GM18868 (cell line): ENCODE measurements around the gene DCK.

Source experiments
- ATAC-seq: cut with Tn5 transposase; IDR thresholded peaks from one replicate; pipeline ENCODE4 v1.9.1; 2021; ENCODE audit warnings: mild to moderate bottlenecking, moderate library complexity; ENCODE audit not compliant: unreplicated experiment

The DCK gene

DNA sequence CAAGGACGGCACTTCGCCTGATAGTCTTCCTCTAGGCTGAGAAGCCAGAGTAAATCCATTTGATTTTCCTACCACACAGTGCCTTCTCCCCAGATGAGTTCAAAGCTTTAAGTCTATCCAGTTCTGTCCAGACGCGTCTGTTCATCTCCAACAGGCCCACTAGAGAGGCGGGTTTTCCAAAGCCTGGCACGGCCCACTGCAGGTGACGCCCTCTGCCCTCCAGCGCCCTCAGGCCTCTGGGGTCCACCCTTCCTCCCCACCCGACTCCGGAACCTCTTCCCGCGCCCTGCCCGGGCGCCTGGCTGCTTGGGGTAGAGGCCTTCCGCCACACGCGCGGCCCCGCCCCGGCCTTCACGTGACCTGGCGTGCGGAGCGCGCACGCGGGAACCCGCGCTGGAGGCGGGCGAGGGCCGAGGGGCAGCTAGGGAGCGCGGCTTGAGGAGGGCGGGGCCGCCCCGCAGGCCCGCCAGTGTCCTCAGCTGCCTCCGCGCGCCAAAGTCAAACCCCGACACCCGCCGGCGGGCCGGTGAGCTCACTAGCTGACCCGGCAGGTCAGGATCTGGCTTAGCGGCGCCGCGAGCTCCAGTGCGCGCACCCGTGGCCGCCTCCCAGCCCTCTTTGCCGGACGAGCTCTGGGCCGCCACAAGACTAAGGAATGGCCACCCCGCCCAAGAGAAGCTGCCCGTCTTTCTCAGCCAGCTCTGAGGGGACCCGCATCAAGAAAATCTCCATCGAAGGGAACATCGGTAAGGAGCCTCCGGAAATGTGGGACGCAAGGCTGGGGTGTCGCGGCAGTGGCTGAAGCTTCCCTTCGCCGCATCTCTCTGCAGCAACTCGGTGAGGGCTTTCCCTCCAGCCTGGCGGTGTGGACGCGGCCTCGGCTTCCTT is at the start of gene DCK:
Gene DCK, plus strand, starts transcription at position 469 of the 888 bp plus-strand sequence. Its CDS starts 187 bp downstream, at position 656.
- peak; percentile 82 for ATAC-seq

DNA sequence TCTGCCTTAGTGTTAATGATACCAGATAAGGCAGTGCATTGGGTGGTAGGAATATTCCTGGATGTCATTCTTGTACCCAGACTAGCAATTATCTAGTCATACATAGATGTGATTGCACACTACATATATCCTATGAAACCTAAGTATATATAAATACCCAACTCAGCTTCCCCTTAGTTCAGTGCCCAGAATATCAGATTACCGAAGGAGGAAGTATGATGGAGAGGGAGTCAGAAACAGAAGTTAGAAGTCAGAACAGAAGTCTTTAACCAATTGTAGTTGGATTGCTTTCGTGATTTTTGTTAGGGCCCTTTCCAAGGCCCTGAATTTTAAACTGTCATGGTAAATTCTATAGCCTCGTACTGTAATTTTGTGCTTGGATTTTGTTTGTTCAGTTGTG is 48.4 kb upstream of the DCK start:
- ATAC-seq = peak; percentile 69

DNA sequence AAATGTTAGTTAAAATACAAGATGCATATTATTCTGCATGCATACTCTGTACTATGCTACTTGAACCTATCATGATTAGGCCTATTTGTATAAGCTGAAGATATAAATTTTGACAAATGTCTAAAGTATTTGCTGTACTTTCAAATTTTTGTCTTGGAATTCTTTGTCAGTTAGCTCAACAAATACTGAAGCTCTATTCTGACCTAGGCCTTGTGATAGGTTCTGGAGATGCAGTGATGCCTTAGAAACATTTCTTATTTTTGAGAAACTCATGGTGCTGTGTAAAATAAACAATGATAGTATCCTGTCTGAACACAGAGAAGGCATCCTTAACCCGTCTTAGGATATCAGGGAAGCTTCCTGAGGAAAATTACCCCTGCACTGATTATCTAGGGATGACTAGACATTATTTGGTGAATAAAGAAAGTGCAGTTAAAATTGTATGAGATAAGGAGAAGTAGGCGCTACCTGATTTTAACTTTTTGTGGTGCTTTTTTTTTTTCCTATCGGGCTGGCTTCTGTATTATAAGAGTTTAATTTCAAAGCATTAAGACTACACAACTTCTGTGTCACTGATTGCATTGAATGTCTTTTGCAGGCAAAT is 47.9 kb upstream of the DCK start:
- no peak for ATAC-seq

DNA sequence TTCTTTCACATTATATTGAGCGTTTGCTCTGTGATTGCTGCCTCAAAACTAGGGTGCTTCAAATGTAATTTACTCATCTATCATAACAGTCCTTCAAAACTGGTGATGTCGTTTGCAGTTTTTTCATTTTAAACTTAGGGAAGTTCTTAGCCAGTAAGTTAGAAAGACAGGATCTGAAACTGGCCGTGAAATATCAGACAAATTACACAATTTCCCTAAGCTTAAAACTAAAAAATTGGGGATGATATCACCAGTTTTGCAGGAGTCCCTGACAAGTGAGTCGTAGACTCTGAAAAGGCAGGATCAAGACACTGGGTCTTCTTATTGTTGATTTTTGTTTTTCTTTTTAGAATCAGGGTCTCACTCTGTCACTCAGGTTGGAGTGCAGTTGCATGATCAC is 46.5 kb upstream of the DCK start:
- ATAC-seq = no peak

DNA sequence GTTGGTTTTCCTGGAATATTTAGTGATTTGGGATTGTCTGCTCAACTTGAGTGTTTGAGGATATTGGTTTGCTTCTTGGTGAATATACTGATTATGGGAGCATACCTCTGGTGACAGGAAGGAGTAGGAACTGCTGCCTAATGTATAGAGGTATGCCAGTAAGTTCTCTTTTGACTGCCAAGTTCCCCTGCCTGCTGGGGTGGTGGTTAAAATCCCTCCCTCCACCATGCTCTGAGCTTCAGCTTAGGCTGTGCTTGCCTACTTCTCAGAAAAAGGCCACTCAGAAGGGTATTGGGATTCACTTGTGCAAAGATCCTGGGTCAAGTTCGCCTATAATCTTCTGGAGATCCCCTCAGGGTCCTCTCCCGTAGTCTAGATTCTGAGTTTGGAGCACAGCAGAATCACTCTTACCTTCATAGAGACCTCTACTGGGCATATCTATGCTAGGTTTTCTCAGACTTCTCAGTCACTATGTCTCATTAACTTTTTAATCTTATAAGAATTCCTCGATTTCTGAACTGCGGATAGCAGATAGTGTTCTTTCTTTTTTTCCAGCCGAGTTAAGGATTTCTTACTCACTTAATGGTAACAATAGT is 44.7 kb upstream of the DCK start:
- ATAC-seq = peak; percentile 56

DNA sequence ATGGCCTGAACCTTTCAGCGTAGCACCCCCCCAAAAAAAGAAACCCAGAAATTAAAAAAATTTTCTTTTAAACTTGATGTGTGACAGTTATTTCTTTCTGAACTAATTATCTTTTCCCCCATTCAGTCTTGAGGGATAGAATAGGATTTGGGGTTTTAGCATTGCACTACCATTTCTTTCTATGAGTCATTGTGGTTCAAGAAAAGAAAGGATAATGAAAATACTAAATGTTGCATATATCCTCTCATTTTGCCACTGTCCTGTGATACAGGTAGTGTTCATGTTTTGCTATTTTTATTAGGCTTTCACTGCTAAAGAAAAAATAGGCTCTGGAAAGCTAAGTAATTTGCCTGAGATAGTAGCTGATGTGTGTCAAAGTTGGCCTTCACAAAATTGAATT is 39.4 kb upstream of the DCK start:
- ATAC-seq = peak; percentile 66

DNA sequence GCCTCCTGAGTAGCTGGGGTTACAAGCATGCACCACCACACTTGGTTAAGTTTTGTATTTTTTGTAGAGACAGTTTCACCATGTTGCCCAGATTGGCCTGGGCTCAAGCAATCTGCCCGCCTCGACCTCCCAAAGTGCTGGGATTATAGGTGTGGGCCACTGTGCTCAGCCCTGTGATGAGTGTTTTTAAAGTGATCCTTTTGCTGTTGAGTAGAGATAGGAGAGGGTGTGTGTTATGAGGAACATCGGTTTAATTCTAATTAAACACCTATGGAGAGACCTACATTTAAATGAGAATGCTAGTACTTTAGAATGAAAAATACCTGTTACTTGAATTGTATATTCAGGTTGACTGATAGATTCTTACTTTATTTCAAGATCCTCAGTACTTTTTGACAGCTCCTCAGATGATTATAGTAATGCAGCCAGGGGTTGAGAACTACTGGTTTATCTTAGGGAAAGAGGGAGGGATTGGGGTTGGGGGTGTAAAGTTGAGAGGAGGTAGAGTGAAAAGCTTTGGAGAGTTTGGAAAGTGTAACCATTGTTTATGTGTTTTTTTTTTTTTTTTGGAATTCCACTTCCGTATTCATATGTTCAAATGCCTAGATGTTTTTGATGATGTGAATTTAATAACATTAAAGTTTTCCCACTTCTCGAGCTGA is 36.8 kb upstream of the DCK start:
- ATAC-seq = no peak

DNA sequence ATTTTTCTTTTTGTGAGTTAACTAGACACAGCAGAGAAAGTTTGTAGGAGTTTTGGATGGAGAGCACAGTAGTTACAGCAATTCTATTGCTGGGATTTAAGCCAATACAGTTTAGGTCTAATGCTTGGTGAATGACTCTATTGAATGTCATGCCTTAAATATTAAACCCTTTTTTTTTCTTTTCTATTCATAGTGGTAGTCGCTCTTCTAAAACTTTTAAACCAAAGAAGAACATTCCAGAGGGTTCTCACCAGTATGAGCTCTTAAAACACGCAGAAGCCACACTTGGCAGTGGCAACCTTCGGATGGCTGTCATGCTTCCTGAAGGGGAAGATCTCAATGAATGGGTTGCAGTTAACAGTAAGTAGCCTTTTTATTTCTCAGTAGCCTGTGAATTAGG is 34.8 kb upstream of the DCK start:
- no peak for ATAC-seq

DNA sequence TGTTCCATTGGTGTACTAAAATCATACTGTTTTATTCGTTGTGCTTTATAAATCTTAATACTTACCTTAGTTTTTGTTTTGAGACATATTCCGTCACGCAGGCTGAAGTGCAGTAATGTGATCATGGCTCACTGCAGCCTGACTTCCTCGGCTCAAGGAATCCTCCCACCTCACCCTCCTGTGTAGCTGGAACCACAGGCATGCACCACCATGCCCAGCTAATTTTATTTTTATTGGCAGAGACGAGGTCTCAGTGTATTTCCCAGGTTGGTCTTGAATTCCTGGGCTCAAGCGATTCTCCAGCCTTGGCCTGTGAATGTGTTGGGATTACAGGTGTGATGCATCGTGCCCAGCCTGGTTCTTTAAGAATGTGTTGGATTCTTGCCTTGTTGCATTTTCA is 24.4 kb upstream of the DCK start:
- ATAC-seq = no peak

DNA sequence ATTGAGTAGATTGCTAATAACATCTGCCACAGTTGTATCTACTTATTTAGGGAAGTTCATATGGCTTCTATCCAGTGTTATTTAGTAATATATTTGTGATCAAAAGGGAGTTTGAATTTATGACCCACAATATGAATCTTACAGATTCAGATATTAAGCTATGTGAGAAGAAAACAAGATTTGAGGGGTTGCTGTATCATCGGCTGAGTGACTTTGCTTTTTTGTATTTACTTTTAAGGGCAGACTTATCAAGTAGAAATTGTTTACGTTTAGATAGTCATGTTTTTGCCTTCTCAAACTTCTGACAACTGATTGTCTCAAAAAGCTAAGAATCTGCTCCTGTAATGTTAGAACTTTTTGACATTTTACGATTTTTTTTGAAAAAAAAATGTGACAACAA is 17.2 kb upstream of the DCK start:
- no peak for ATAC-seq

DNA sequence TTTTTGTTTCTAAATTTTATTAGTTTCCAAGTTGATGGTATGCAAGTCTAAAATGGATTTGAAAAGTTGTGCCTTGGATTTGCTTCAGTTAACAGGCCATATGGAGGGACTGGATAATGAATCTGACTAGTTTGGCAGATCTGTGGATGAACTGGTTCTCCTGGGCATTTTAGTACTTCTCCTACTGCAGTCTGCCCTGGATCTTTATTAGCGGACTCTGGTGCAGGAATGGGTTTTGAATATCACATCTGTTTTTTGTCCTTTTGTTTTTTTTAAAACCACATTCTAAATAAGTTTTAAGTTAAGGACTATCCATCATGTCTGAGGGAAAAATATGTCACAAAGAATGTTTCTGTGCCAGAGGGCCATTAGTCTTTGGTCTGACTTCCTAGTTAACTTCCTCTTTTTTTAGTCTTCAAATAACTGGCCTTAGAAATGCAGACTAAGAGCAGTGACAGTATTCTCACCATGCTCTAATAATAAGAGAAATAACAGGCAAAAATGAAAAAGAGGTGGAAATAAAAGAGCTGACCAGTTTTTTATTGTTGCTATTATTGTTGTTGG is 13.9 kb upstream of the DCK start:
- ATAC-seq = peak; percentile 93

DNA sequence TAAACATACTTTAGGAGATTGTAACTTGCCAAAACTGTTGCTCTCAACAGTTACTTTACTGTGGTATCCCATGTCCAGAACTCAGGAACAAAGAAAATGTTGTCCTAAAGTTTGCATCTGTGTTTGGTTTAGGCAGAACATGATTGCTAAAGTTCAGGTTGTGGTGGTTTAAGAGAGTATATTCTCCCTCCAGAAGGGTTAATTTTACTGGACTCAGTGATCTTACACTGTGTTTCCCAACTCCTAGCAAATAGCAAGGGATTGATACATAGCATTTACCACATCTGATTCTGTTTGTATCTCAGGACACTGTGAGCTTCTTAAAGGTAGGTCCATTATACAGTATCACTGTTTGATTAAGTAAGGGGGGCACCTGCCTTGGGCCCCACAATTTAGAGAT is 13.3 kb upstream of the DCK start:
- ATAC-seq = no peak

DNA sequence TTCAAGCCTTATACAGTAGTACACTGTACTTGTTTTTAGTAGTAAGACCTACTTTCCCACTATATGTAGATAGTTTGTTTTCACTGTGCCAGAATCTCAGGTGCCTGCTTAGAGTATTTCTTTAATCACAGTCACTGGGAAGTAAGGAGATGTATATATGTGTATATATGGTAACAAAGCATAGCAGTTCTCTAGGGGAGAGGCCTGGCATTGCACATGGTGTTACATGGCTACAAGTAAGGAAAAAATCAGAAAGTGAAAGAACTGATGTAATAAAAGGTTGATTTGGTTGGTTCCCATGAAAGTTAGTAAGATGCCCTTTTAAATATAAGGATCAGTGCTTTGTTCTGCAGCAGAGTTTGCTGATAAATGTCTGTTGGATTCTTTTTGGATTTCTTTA is 9.3 kb upstream of the DCK start:
- ATAC-seq = no peak

DNA sequence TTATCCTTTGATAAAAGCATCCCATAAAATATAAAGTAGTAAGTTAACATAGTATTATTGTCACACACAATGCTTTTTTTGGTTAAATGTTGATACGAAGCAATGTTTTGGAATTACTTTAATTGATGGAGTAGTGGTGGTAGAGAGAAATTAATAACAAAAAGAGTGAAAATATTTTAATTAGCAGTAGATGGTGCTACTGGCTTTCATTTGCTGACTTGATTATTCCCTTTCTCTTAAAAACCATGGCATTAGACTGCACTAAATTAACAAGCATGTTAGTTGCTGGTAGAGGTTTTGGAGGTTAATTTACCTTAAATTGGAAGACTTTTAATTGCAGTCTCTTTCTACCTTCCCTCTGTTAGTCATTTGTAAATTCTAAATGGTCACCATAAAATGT is 8.9 kb upstream of the DCK start:
- no peak for ATAC-seq

DNA sequence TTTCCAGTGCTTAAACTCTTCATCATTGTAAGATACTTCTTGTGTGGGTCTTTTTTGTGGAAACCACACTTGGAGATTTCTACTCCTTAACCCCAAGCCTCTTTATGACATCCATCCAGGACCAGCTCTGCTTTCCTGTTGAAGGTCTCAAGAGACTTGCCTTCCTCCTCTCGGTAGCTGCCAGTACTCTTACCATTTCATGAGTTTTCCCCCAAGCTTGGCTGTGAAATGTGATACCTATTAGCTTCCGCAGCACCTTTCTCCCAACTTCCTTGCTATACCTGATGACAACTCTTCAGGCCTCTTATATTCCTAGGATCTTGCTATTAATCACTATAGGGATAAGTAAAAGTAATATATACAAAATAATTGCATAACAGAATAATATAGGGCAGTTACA is 1.9 kb upstream of the DCK start:
- no peak for ATAC-seq

DNA sequence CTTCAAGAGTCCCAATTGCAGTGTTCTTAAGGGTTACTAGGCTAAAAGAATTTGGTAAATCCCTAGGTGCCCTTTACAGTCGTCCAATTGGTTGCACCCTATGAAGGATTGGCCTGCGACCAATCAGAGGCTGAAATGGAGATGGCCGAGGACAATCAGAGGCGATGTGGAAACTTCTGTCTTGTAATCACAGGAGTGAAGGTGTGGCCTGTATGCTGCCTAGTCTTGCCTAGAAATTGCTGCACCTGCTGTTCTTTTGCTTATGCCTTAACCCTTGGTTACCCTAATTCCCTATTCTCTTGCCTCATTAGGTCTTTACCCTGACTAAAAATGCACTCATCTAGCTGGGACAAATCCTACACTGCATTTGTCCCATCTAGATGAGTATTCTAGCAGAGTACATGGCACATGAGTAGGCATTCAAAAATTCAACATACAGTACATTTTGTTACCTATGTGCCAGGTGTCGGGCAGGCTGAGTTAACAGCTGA is 1.0 kb upstream of the DCK start:
- no peak for ATAC-seq

DNA sequence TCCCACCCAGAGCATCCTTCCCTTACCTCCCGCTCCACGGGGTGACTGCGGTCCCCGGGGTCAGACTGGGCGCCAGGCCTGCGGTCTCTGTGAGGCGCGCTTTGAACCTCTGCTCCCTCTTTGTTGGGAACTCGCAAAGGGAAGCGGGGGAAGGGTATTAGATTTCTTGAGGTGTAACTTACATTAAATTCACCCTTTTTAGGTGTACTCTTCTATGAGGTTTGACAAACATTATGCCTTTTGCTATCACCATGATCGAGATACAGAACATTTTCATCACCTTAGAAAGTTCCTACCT is 569 bp downstream of the DCK start:
- ATAC-seq = no peak

DNA sequence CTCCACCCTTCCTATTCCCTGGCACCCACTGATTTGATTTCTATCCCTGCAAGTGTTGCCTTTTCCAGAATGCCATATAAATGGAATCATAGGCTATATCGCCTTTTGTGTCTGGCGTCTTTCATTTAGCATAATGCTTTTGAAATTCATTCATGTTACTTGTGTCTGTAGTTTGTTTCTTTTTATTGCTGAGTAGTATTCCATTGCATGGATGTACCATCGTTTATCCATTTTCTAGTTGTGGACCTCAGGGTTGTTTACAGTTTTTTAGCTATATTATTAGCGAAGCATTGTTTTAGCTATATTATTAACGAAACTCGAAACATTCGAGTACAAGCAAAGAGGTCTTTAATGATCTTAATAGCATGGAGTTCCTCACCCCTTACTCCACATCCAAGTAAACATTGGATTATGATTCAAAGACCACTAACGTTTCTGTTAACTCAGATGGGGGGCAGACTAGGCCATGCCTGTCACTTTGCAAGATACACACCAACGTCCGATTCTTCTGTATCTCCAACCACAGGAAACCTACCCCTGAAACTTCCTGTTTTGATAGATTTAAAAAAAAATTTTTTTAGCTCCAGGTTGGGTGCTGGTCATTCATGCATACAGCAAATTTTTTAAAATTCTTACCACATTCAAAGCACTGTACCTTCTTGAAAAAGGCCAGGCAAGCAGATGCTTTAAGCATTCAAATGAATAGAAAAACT is 1.1 kb downstream of the DCK start:
- ATAC-seq = peak; percentile 35

DNA sequence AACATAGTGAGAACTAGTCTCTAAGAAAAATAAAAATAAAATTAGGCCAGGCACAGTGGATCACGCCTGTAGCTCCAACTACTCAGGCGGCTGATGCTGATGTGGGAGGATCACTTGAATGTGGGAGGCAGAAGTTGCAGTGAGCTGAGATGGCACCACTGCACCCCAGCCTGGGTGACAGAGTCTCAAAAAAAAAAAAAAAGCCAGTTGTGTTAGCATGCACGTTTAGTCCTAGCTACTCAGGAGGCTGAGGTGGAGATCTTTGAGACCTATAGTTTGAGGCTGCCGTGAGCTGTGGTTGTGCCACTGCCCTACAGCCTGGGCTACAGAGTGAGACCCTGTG is 2.5 kb downstream of the DCK start:
- ATAC-seq = no peak

DNA sequence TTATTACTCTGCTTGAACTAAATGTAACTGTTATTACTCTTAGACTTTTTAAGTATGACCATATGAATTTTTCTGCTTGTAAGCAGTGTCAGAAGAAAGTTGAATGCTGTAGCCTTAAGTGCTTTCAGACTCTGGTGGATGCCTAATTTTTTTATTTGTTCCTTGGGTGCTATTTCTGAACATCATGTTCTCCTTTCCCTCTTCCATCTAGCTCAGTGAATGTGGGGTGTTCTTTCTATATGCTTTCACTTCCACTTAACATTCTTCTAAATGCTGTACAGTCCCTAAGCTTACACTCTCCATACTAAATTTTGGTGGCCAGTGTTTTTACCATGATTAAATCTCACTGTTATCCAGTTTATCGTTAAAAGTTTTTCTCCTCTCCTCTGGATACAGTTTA is 3.6 kb downstream of the DCK start:
- ATAC-seq = no peak

DNA sequence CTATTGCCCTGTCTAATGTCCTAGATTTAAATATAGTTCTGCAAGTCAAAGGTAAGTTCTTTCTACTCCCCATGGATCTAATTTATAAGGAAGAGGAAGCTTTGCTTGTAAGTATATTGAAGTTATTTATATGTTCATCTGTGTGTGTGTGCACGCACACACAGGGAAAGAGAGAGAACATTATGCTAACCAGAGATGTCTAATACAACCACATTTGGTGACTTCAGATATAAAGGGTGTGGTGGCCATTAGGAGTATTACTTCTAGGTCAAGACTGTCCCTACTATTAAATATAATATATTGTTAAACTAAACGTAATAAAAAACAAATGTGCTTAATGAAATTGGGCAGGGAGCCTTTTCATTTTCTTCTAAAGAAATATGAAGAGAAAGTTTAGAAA is 4.1 kb downstream of the DCK start:
- ATAC-seq = no peak
